ENCODE results near the gene COA5.

Gene COA5, protein sequence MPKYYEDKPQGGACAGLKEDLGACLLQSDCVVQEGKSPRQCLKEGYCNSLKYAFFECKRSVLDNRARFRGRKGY

GRCh38 chr2:98608116-98608961 lies at the start of gene COA5, which contains the start of gene UNC50:
COA5 (minus strand) TSS chr2:98608512; CDS start chr2:98608405, 107 bp downstream.
UNC50 (plus strand) TSS chr2:98608589; CDS start chr2:98609760, 1,171 bp downstream.
- H3K4me1 ChIP-seq (ENCODE audit: insufficient read depth, insufficient read length), result peaks cover 4% of the 10 kb centered on the region
- H3K9ac ChIP-seq (ENCODE audit: insufficient read length, low read depth), result peak within 1 kb of the TSS; percentile 98
- no peaks in the 10 kb centered on the region for H3K9me3 ChIP-seq (ENCODE audit: insufficient read depth, low read length)
- H3K36me3 ChIP-seq (ENCODE audit: insufficient read depth, insufficient read length, low read length), result peaks cover 55% of the 10 kb centered on the region
- TF ChIP-seq YY1 (IDR thresholded peaks at IDR 0.05; ENCODE audit: insufficient read depth, insufficient read length) (no peak), SUZ12 (IDR thresholded peaks at IDR 0.05; ENCODE audit: extremely low read depth, insufficient read depth, insufficient read length) (no peak), ZNF274 (IDR thresholded peaks at IDR 0.05; ENCODE audit: low read depth, low read length) (no peak)
- DNase-seq (ENCODE audit: low read depth, low spot score), result peak; percentile 89
- peak within 1 kb of the TSS; percentile 96 for H3K4me3 ChIP-seq (ENCODE audit: insufficient read length, low read depth)
- no peaks in the 10 kb centered on the region for H3K27me3 ChIP-seq (ENCODE audit: insufficient read depth, insufficient read length)

GRCh38 chr2:98656800-98657199 lies 48.5 kb upstream of the COA5 start:
- H3K27me3 ChIP-seq (ENCODE audit: insufficient read depth, insufficient read length), result no peaks in the 10 kb centered on the region
- H3K36me3 ChIP-seq (ENCODE audit: insufficient read depth, insufficient read length, low read length), result no peaks in the 10 kb centered on the region
- DNase-seq (ENCODE audit: low read depth, low spot score), result no peak
- no peak overlapping the region for H3K4me3 ChIP-seq (ENCODE audit: insufficient read length, low read depth)
- no peak overlapping the region for H3K9ac ChIP-seq (ENCODE audit: insufficient read length, low read depth)
- H3K9me3 ChIP-seq (ENCODE audit: insufficient read depth, low read length), result no peaks in the 10 kb centered on the region
- no peaks in the 10 kb centered on the region for H3K4me1 ChIP-seq (ENCODE audit: insufficient read depth, insufficient read length)
- TF ChIP-seq YY1 (IDR thresholded peaks at IDR 0.05; ENCODE audit: insufficient read depth, insufficient read length) (no peak), ZNF274 (IDR thresholded peaks at IDR 0.05; ENCODE audit: low read depth, low read length) (no peak), SUZ12 (IDR thresholded peaks at IDR 0.05; ENCODE audit: extremely low read depth, insufficient read depth, insufficient read length) (no peak)

GRCh38 chr2:98654699-98655495 lies 46.6 kb upstream of the COA5 start:
- Histone ChIP-seq H3K4me1 (ENCODE audit: insufficient read depth, insufficient read length) (no peaks in the 10 kb centered on the region), H3K36me3 (ENCODE audit: insufficient read depth, insufficient read length, low read length) (no peaks in the 10 kb centered on the region), H3K9ac (ENCODE audit: insufficient read length, low read depth) (no peak overlapping the region), H3K9me3 (ENCODE audit: insufficient read depth, low read length) (no peaks in the 10 kb centered on the region), H3K4me3 (ENCODE audit: insufficient read length, low read depth) (no peak overlapping the region), H3K27me3 (ENCODE audit: insufficient read depth, insufficient read length) (no peaks in the 10 kb centered on the region)
- DNase-seq (ENCODE audit: low read depth, low spot score), result no peak
- TF ChIP-seq ZNF274 (IDR thresholded peaks at IDR 0.05; ENCODE audit: low read depth, low read length), result no peak
- TF ChIP-seq YY1 (IDR thresholded peaks at IDR 0.05; ENCODE audit: insufficient read depth, insufficient read length), result no peak
- TF ChIP-seq SUZ12 (IDR thresholded peaks at IDR 0.05; ENCODE audit: extremely low read depth, insufficient read depth, insufficient read length), result no peak

DNA sequence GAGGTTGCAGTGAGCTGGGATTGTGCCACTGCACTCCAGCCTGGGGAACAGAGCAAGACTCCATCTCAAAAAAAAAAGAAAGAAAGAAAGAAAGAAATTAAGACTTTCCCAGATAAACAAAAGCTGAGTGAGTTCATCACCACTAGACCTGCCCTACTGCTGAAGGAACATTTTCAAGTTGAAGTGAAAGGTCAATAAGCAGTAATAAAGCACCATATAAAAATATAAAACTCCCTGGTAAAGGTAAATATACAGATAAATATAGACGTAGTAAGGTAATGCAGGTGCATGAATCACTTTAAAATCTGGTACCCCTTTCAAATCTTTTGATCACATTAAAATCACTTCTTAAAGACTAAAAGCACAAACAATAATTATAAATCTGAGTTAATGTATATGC lies 42.7 kb upstream of the COA5 start:
- H3K36me3 ChIP-seq (ENCODE audit: insufficient read depth, insufficient read length, low read length), result no peaks in the 10 kb centered on the region
- H3K27me3 ChIP-seq (ENCODE audit: insufficient read depth, insufficient read length), result no peaks in the 10 kb centered on the region
- DNase-seq (ENCODE audit: low read depth, low spot score), result no peak
- no peaks in the 10 kb centered on the region for H3K4me1 ChIP-seq (ENCODE audit: insufficient read depth, insufficient read length)
- H3K9me3 ChIP-seq (ENCODE audit: insufficient read depth, low read length), result no peaks in the 10 kb centered on the region
- H3K9ac ChIP-seq (ENCODE audit: insufficient read length, low read depth), result no peak overlapping the region
- TF ChIP-seq YY1 (IDR thresholded peaks at IDR 0.05; ENCODE audit: insufficient read depth, insufficient read length) (no peak), SUZ12 (IDR thresholded peaks at IDR 0.05; ENCODE audit: extremely low read depth, insufficient read depth, insufficient read length) (no peak), ZNF274 (IDR thresholded peaks at IDR 0.05; ENCODE audit: low read depth, low read length) (no peak)
- H3K4me3 ChIP-seq (ENCODE audit: insufficient read length, low read depth), result no peak overlapping the region

DNA sequence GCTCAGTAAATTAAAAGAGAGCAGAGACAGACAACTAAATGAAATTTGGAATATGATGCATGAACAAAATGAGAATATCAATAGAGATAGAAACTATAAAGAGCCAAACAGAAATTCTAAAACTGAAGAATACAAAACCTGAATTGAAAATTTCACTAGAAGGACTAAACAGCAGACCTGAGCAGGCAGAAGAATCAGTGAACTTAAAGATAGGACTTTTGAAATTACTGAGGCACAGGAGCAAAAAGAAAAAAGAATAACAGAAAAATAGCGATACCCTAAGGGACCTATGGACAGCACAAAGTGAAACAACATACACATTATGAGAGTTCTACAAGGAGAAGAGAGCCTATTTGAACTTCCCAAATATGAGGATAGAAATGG lies 41.7 kb upstream of the COA5 start:
- Histone ChIP-seq H3K4me3 (ENCODE audit: insufficient read length, low read depth) (no peak overlapping the region), H3K4me1 (ENCODE audit: insufficient read depth, insufficient read length) (no peaks in the 10 kb centered on the region), H3K27me3 (ENCODE audit: insufficient read depth, insufficient read length) (no peaks in the 10 kb centered on the region), H3K9me3 (ENCODE audit: insufficient read depth, low read length) (no peaks in the 10 kb centered on the region), H3K9ac (ENCODE audit: insufficient read length, low read depth) (no peak overlapping the region), H3K36me3 (ENCODE audit: insufficient read depth, insufficient read length, low read length) (no peaks in the 10 kb centered on the region)
- TF ChIP-seq ZNF274 (IDR thresholded peaks at IDR 0.05; ENCODE audit: low read depth, low read length), result no peak
- no peak for TF ChIP-seq YY1 (IDR thresholded peaks at IDR 0.05; ENCODE audit: insufficient read depth, insufficient read length)
- no peak for TF ChIP-seq SUZ12 (IDR thresholded peaks at IDR 0.05; ENCODE audit: extremely low read depth, insufficient read depth, insufficient read length)
- DNase-seq (ENCODE audit: low read depth, low spot score), result no peak

- Histone ChIP-seq H3K4me3 (ENCODE audit: insufficient read length, low read depth) (no peak overlapping the region), H3K9me3 (ENCODE audit: insufficient read depth, low read length) (no peaks in the 10 kb centered on the region), H3K4me1 (ENCODE audit: insufficient read depth, insufficient read length) (no peaks in the 10 kb centered on the region), H3K9ac (ENCODE audit: insufficient read length, low read depth) (no peak overlapping the region), H3K27me3 (ENCODE audit: insufficient read depth, insufficient read length) (no peaks in the 10 kb centered on the region), H3K36me3 (ENCODE audit: insufficient read depth, insufficient read length, low read length) (no peaks in the 10 kb centered on the region)
- DNase-seq (ENCODE audit: low read depth, low spot score), result peak; percentile 84
- TF ChIP-seq YY1 (IDR thresholded peaks at IDR 0.05; ENCODE audit: insufficient read depth, insufficient read length), result no peak
- no peak for TF ChIP-seq SUZ12 (IDR thresholded peaks at IDR 0.05; ENCODE audit: extremely low read depth, insufficient read depth, insufficient read length)
- TF ChIP-seq ZNF274 (IDR thresholded peaks at IDR 0.05; ENCODE audit: low read depth, low read length), result no peak
Measured at GRCh38 chr2:98649135-98649991, 41.1 kb upstream of the COA5 start.
